K562 (cell line): Measurements from ENCODE around the gene PSMD13. TPM values are rescaled to one million over a fixed set of nuclear protein-coding genes. Genes with fewer than 3 reads are reported as not detected.

Experiments used
- COPS2 ChIP-seq: fragments of 450-650 bp; conservative IDR thresholded peaks from 2 replicates; pipeline ENCODE4 v1.6.1; 2016; ENCODE audit warnings: mild to moderate bottlenecking, moderate library complexity
- DLX4 ChIP-seq: fragments of 250-450 bp; sonication (Bioruptor Pico); IDR thresholded peaks from 2 replicates; pipeline ENCODE4 v1.6.1; 2021; ENCODE audit warnings: mild to moderate bottlenecking
- E4F1 ChIP-seq: fragments of 250-450 bp; sonication (Bioruptor Pico); IDR thresholded peaks from 2 replicates; pipeline ENCODE4 v1.5.0; 2021; ENCODE audit warnings: mild to moderate bottlenecking, borderline replicate concordance
- ELF2 ChIP-seq: fragments of 250-450 bp; sonication (Bioruptor Pico); IDR thresholded peaks from 2 replicates; pipeline ENCODE4 v1.5.0; 2021; ENCODE audit warnings: mild to moderate bottlenecking
- EP300 ChIP-seq: IDR thresholded peaks from 2 replicates; pipeline ENCODE4 v1.6.1; 2012; ENCODE audit warnings: low read length, improper control_type of control experiment
- GABPB1 ChIP-seq: sonication (generic); formaldehyde crosslinking; IDR thresholded peaks from 2 replicates; pipeline ENCODE4 v1.8.0; 2022; ENCODE audit warnings: mild to moderate bottlenecking, missing genetic modification reagents
- MAFG ChIP-seq: fragments of 450-650 bp; conservative IDR thresholded peaks from 2 replicates; pipeline ENCODE4 v1.6.1; 2016; ENCODE audit warnings: missing genetic modification characterization, missing compliant biosample characterization
- MAFK ChIP-seq: IDR thresholded peaks from 2 replicates; pipeline ENCODE4 v1.6.1; 2011; ENCODE audit warnings: low read length, improper control_type of control experiment
- MXI1 ChIP-seq: IDR thresholded peaks from 2 replicates; pipeline ENCODE4 v1.6.1; 2011; ENCODE audit warnings: low read depth, mild to moderate bottlenecking, improper control_type of control experiment, low read length
- MYNN ChIP-seq, 2 experiments: sonication (generic); formaldehyde crosslinking in 1 of 2; IDR thresholded peaks; 2 replicates each; pipeline versions ENCODE4 v1.5.0 to v1.6.1; 2016 to 2020; ENCODE audit warnings: antibody characterized with exemption in 1 of 2, missing genetic modification reagents in 1 of 2
- NEUROD1 ChIP-seq: fragments of 150-350 bp; IDR thresholded peaks from 2 replicates; pipeline ENCODE4 v1.6.1; 2014; ENCODE audit warnings: borderline replicate concordance, low read length, low read depth; ENCODE audit not compliant: partially characterized antibody
- NFIC ChIP-seq: fragments of 450-650 bp; IDR thresholded peaks from 2 replicates; pipeline ENCODE4 v1.6.1; 2017; ENCODE audit warnings: mild to moderate bottlenecking, inconsistent platforms
- NR1H2 ChIP-seq: sonication (generic); formaldehyde crosslinking; IDR thresholded peaks from 2 replicates; pipeline ENCODE4 v1.4.0; 2020; ENCODE audit warnings: mild to moderate bottlenecking, missing genetic modification reagents
- POLR2G ChIP-seq: fragments of 200-400 bp; formaldehyde crosslinking; IDR thresholded peaks from 2 replicates; pipeline ENCODE4 v1.6.1; 2017; ENCODE audit warnings: low read depth, mild to moderate bottlenecking, antibody characterized with exemption, low read length, moderate library complexity
- RBM22 ChIP-seq: fragments of 200-400 bp; formaldehyde crosslinking; IDR thresholded peaks from 2 replicates; pipeline ENCODE4 v1.6.1; 2018; ENCODE audit warnings: low read length, low read depth; ENCODE audit not compliant: poor library complexity, severe bottlenecking
- RBM25 ChIP-seq: fragments of 200-400 bp; formaldehyde crosslinking; IDR thresholded peaks from 2 replicates; pipeline ENCODE4 v1.6.1; 2018; ENCODE audit warnings: low read length, low read depth, moderate library complexity; ENCODE audit not compliant: severe bottlenecking
- RHOXF2B ChIP-seq: fragments of 250-450 bp; sonication (Bioruptor Pico); conservative IDR thresholded peaks from 2 replicates; pipeline ENCODE4 v1.5.1; 2021
- SRSF3 ChIP-seq: fragments of 200-400 bp; formaldehyde crosslinking; IDR thresholded peaks from 2 replicates; pipeline ENCODE4 v1.6.1; 2016; ENCODE audit warnings: mild to moderate bottlenecking, low read length, moderate library complexity; ENCODE audit not compliant: insufficient read depth
- USF2 ChIP-seq: sonication (generic); formaldehyde crosslinking; IDR thresholded peaks from 2 replicates; pipeline ENCODE4 v1.5.0; 2020; ENCODE audit warnings: missing genetic modification reagents
- ZNF140 ChIP-seq: fragments of 250-450 bp; sonication (Bioruptor Pico); IDR thresholded peaks from 2 replicates; pipeline ENCODE4 v1.8.0; 2021; ENCODE audit warnings: moderate library complexity, mild to moderate bottlenecking, inconsistent platforms
- ZNF174 ChIP-seq: fragments of 250-450 bp; sonication (Bioruptor Pico); IDR thresholded peaks from 2 replicates; pipeline ENCODE4 v1.4.0; 2020; ENCODE audit warnings: mild to moderate bottlenecking
- ZNF23 ChIP-seq: fragments of 250-450 bp; sonication (Bioruptor Pico); IDR thresholded peaks from 2 replicates; pipeline ENCODE4 v1.4.0; 2020; ENCODE audit warnings: mild to moderate bottlenecking
- ZNF354B ChIP-seq: fragments of 250-450 bp; sonication (Bioruptor Pico); IDR thresholded peaks from 2 replicates; pipeline ENCODE4 v1.4.0; 2020
- polyA plus RNA-seq, 8 experiments: library from polyadenylated mRNA; depleted of rRNA in 4 of 8; stranded (reverse) in 5 of 8; unstranded in 3 of 8; fragments of >200 nt; fragmentation: Nextera tagmentation in 2 of 8; fragmentation: Illumina TruSeq in 1 of 8; extraction: Ambion mirVana in 2 of 8; extraction: Trizol in 1 of 8; gene quantifications; 2 replicates each; pipeline versions ENCODE4 v1.2.1 to v1.2.3, GENCODE V29; 2011 to 2014; ENCODE audit warnings: inconsistent platforms in 1 of 8, missing spikeins in 1 of 8
- total RNA-seq, 7 experiments: library from RNA; depleted of rRNA in 6 of 7; stranded (reverse); fragments of >200 nt in 6 of 7; fragmentation: Illumina TruSeq in 2 of 7; extraction: Trizol in 2 of 7; gene quantifications; 2 replicates each; pipeline versions ENCODE4 v1.2.1 to v1.2.3, GENCODE V29; 2011 to 2021; ENCODE audit warnings: low replicate concordance in 1 of 7
- TF ChIP-seq, protein P1 (sequence below), 2 experiments: fragments of 250-450 bp in 1 of 2; fragments of 450-650 bp in 1 of 2; sonication (Bioruptor Pico) in 1 of 2; IDR thresholded peaks; 2 replicates each; pipeline versions ENCODE4 v1.6.1 to v1.8.0; 2016 to 2021; ENCODE audit warnings: mild to moderate bottlenecking in 2 of 2, moderate library complexity in 2 of 2, missing compliant biosample characterization in 1 of 2, missing genetic modification characterization in 1 of 2

The PSMD13 gene
- total and polyA plus RNA-seq, 9 of the 15 experiments (the other 6 are each of a cell fraction or from before 2014, with no cell fraction given) = 185 to 383 (median 267) TPM

DNA sequence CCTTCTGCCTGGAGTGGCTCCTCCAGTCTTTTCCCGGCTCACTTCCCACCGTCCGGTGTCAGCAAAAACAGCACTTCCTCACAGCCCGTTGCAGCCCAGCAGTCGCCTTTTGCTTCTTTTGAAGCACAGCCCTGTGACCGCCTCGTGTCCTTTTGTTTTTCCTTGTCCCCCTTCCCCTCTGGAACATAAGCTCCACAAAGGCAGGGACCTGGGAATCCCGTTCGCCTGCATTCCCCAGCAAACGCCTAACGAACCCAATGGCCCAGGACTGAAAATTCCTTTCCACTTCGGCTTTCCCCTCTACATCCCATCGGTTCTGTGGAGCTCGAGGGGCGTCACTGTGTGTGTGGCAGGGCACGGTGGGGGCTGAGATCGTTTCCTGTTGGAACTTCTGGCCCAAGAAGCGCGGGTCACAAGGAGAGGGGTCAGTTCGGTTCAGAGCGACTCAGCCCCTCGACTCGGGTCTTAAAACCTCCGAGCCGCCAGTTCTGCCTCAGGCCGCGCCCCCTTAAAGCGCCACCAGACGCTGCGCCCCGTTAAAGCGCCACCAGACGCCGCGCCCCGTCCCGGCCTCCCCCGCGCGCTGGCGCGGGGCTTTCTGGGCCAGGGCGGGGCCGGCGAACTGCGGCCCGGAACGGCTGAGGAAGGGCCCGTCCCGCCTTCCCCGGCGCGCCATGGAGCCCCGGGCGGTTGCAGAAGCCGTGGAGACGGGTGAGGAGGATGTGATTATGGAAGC lies 28.4 kb upstream of the PSMD13 start (continued):
- peak; percentile 86 for TF ChIP-seq POLR2G
- no peak for TF ChIP-seq ELF2
- TF ChIP-seq COPS2 = no peak
- no peak for TF ChIP-seq MAFG (tag)
- no peak for TF ChIP-seq DLX4
- TF ChIP-seq RHOXF2B (CRISPR knock-in tag) = no peak
- no peak for TF ChIP-seq USF2 (CRISPR knock-in tag)
- peak; percentile 60; the same call in 1 of the 2 replicates for TF ChIP-seq MXI1
- no peak for TF ChIP-seq NFIC
- no peak for TF ChIP-seq SRSF3
- TF ChIP-seq GABPB1 (CRISPR knock-in tag) = no peak
- TF ChIP-seq ZNF140 = no peak
- TF ChIP-seq EP300 = no peak; the same call in 1 of the 2 replicates
- TF ChIP-seq MAFK = no peak
- TF ChIP-seq ZNF174 (CRISPR knock-in tag) = no peak
- no peak for TF ChIP-seq RBM25
- TF ChIP-seq MYNN (IDR thresholded peaks at IDR 0.05) = no peak
- TF ChIP-seq MYNN (CRISPR knock-in tag; IDR thresholded peaks at IDR 0.05) = no peak
- no peak for TF ChIP-seq ZNF354B (CRISPR knock-in tag)
- no peak for TF ChIP-seq RBM22
- 0 out of 2 replicates have a peak, but pooled peaks have one; percentile 14 for TF ChIP-seq E4F1 (CRISPR knock-in tag)
- no peak for TF ChIP-seq NEUROD1
- TF ChIP-seq, protein P1, sequence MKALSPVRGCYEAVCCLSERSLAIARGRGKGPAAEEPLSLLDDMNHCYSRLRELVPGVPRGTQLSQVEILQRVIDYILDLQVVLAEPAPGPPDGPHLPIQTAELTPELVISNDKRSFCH (CRISPR knock-in tag; IDR thresholded peaks at IDR 0.05) = no peak
- TF ChIP-seq, protein P1 (tag; IDR thresholded peaks at IDR 0.05) = no peak
- TF ChIP-seq ZNF23 (CRISPR knock-in tag) = no peak
- TF ChIP-seq NR1H2 = no peak
